GM20431 (cell line): ENCODE data around the gene CACNA2D4.

Experiments
- in situ Hi-C: fragments of 300-500 bp; cut with MseI, MboI; formaldehyde crosslinking; loops from one replicate; pipeline ENCODE4 v1.15.0; 2020; ENCODE audit warnings: low sequenced_read_pairs; ENCODE audit not compliant: unreplicated experiment

Gene CACNA2D4

DNA sequence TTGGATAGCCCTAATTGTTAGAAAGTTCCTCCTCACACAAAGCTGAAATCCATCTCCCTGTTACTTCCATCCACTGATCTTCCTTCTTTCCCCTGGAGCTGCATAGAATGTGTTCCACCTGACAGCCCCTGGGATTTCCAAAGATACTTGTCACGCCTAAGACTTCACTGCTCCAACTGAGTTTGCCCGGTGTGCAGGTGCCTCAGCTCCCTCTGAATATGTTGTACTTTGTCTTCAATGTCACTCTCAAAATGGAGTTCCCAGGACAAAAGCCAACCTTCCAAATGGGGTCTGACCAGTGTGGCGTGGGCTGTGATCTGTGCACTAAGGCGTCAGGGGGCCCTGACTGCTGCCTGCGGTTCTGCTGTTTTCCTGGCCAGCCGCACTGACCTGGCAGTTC is 42.8 kb downstream of the CACNA2D4 start:
- in situ Hi-C loops: no loop called here

DNA sequence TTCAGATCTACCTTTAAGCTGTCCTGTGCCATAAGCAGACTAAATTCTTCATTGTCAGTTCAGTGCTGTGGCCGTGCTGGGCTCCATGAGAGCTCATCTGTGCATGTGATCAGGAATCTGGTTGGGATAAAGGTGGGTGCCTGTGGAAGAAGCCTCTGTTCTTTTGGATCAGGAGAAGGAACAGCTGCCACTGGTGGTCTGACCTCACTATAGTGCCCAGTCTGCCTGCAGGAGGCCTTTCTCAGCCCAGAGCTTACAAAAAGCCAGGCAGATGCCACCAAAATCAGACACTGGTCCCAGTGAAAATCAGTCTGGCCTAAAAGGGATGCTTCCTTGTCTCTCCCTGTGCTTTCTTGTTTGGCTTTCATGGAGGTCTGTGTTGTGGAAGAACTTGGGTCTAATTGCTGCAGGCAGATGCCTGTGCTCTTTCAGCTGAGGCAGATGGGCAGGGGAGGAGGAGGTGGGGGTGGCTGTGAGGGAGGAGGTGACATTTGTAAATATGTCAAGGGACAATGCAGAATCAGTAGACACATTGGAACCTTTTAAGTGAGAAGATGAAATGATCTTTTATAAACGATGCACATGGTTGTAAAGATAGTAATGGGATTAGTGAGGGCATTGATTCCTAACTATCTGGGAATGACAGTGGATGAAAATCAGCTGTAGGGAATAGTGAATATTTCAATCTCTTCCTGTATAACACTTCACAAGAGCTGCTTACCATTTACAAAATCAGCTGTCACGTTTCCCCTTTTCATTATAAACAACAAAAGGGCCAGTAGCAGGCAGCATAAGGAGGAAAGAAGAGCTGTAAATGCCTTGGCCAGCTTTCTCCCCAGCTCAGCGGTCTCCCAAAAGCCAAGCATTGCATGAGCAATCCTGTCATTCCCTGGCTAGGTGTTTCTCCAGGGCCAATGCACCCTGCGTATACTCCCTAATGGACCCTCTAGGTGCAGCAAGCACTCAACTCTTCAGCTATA is 44.6 kb downstream of the CACNA2D4 start:
- in situ Hi-C loops: no loop called here

DNA sequence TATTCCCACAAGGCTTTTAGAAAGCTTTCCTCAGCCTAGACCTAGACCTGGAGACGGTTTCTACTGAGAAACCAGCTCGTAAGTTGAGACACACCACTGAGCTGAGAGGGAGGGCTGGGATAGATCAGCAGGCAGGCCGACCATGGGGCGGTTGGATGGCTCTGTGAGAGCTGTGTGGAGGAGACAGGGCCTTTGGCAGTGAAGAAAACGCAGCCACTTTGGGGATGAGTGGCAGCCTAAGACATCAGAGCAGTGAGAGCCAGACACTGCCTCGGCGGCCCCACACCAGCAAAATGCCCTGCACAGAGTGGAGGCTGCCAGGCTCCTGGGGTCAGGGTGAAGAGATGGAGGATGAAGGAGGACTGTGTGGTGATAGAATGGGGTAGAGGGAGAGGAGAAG is 46.0 kb downstream of the CACNA2D4 start:
- in situ Hi-C loops: no loop called here

DNA sequence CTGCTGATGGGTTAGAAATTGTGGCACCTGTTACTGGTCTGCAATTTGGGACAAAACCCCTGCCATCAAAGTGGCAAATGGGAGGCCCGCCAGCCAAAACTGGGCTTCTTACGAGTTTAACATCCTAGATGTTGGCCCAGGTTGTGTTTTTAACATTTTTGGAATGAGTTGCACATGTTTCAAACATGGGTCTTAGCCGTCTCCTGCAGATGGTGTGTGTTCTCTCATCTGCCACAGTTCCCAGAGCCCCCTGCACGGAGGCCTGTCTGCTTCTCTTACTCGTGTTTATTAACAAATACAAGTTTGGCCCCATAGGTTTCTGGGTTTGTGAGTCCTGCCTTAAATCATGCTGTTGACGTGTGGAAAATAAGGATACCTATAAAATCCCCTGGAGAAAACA is 46.5 kb downstream of the CACNA2D4 start:
- in situ Hi-C loops: no loop called here

DNA sequence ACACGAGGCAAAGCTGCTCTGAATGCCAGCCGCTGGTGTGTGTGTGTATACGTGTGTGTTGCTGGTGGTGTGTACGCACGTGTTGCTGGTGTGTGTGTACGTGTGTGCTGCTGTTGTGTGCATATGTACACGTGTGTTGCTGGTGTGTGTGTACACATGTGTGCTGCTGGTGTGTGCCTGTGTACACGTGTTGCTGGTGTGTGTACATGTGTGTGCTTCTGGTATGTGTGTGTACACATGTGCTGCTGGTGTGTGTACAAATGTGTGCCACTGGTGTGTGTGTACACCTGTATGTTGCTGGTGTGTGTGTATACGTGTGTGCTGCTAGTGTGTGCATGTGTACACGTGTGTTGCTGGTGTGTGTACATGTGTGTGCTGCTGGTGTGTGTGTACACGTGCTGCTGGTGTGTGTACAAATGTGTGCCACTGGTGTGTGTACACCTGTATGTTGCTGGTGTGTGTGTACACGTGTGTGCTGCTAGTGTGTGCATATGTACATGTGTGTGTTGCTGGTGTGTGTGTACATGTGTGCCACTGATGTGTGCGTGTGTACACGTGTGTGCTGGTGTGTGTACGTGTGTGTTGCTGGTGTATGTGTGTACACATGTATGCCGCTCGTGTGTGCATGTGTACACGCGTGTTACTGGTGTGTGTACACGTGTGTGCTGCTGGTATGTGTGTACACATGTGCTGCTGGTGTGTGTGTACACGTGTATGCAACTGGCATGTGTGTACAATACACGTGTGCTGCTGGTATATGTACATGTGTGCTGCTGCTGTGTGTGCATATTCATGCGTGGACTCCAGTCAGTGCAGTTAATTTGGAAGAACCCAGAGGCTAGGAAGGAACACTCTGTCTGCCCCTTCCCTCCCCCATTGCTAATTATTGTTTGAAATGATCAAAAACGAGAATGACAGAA is 47.2 kb downstream of the CACNA2D4 start:
- in situ Hi-C loops: no loop called here

DNA sequence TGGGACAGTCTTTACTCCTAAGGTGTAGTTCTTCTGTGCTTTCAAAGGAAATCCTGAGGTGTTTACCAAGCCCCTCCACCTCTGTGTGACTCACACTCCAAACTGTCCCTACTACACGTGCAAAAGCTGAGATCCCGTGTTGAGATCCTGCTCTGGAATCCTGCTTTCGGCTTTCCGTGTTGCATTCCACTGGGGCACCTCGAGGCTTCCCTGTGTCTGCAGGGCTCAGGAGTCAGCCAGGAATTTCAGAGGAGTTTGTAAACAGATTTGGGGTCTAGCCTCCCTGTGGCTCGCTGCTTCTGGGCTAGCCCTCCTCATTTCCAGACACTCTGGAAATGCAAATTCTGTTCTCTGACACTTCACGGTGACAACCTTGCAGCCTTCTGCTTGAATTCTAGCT is 48.4 kb downstream of the CACNA2D4 start:
- in situ Hi-C loops: no loop called here

DNA sequence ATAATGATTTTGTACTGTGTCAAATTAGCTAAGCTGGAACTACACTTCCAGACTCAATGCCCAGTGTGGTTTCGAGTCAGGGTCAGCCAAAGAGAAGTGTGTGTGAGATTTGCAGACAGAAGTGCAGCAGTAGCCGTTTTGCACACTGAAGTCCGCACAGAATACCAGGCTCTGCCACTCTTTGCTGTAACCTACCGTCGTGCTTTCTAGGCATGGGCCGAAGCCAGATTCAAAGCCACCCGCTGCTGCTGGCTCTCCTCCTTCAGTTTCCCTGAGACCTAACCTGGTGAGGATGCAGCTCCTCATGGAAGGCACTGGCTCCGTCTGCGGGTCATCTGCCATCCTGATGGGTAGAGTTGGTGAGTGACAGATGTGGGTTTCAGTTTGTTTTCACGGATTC is 49.3 kb downstream of the CACNA2D4 start:
- in situ Hi-C loops: no loop called here

DNA sequence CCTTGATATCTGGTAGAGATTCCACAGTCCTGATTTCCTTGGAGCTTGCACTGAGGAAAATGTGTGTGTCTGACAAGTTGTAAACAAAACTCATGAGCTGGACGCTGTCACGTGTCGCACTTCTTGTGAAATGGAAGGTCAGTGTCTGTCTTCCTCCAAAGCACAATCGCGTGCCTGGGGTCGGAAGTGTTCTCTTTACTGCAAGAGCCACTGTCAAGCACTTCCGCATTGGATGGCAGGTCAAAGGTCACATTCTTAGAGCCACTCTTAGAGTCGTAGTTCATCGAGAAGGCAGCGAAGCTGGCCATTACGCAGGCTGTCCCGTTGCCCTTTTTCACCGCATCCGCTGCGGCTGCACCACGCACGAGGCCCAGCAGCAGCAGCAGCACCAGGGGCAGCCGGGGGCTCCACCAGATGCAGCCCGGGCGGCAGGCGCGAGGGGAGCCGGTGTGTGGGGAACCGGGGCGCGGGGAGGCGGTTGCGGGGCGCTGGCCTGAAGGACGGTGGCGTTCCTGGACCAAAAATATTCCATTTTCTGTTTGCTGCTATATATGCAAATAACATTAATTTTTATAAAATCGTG is 53.1 kb downstream of the CACNA2D4 start:
- in situ Hi-C loops: no loop called here

DNA sequence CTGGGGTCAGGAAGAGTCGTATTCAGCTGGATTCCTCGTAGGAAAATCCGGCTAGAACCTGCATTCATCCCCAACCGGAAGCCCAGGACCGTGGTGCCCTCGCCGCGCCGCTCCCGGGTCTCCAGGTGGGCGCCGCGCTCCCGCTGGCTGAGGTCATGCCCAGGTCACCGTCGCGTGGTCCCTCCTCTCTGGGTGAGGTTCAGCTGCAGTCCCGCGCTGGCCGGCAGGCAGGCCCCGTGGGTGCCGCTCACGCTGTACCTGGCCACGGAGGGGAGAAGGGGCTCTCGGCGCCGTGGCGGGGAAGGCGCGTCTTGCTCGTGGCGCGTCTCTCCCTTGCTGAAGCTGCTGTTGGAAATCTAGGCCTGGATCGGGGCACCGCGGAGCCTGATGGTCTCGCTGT is 53.6 kb downstream of the CACNA2D4 start:
- in situ Hi-C loops: no loop called here

DNA sequence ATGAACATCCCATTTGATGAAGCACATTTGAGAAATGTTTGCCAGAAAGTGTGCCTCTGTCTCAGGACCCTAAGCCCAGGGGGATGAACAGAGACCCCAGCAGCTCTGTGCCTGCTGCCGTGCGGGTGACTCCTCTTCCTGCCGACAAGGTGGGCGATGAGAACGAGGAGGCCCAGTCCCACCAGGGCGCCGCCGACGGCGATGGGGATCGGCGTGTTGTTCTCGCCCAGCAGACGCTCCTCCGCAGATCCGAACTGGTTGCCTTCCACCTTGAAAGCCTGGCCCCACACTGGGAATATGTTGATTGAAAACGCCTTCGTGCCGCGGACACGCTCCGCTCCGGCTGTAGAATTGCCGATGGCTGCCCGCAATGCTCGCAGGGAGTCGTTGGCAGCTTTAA is 54.0 kb downstream of the CACNA2D4 start:
- in situ Hi-C loops: no loop called here

DNA sequence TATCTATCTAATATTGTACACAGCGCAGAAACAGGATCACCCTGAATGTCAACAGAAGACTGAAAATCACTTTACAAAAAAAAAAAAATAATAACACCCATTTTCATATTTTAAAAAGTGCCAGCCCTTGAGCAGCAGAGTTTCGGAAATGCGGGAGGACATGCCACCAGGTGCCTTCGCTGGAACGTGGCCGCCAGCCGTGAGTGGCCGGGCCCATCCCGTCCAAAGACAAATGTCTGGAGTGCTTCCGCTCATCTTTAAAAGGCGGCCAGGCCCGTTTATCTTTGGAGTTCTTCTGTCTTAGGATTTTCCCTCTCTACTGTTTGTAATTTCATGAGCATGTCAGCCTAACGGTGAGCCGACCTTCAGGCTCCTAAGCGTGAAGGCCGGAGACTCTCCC is 54.6 kb downstream of the CACNA2D4 start:
- in situ Hi-C loops: no loop called here

DNA sequence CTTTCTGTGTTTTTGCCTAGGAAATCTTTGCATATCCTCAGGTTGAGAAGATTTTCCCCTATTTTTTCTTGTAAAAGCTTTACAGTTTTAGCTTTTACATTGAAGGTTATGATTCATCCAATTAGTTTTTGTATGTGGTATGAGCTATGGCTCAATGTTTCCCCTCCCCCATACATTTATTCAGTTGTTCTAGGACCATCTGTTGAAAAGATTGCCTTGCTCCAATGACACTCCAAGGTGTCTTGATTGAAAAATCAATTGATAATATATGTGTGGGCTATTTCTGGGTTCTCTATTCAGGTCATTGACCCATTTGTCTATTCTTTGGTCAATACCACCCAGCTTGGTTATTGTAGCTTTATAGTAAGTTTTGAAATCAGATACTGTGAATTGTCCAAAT is 55.5 kb downstream of the CACNA2D4 start:
- in situ Hi-C loops: no loop called here

DNA sequence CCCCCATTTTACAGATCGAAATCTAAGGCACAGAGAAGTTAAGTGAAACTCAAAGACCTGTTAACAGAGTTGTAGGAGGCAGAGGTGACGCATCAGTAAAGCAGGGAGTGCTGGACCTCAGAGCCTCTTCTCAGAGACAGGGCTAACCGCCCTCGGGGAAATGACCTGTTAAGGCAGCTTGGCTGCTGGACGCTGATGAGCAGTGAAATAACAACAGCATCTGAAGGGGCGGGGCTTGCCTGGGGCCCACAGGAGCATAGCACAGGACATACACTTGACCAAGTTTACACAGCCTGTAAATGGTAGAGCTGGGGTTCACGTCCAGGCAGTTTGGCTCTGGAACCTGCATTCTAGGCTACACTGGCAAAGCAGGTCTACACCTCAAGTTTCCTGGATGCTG is 58.8 kb downstream of the CACNA2D4 start:
- in situ Hi-C loops: no loop called here

DNA sequence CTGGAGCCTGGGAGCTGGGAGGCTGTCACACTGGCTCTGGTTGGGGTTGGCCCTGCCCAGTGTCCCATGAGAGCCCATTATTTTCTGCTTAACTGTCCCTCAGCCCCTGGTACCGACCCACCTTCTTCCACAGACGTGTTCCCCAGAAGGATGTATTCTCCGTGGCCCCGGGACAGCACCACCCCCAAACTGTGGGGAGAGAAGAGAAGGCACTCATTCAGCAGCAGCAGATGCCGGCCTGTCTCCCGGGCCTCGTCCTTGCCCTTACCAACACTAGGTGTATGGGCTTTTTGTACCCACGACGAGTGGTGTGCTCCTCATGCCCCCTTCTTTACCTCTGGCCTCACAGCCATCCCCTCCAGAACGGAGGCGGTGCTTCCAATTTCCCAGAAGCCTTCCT is 60.0 kb downstream of the CACNA2D4 start:
- in situ Hi-C loops: no loop called here

DNA sequence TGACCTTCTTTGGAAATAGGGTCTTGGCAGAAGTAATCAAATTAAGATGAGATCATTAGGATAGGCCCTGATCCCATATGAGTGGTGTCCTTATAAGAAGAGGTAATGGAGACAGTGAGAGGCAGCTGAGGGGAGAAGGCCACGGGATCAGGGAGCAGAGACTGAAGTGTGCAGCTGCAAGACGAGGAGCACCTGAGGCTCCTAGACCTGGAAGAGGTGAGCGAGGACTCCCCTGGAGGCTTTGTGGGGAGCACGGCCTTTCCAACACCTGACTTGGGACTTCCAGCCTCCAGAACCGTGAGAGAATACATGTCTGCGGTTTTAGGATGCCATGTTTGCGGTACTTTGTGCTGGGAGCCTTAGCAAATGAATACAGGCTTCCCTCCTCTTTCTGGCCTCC is 60.6 kb downstream of the CACNA2D4 start:
- in situ Hi-C loops: no loop called here

DNA sequence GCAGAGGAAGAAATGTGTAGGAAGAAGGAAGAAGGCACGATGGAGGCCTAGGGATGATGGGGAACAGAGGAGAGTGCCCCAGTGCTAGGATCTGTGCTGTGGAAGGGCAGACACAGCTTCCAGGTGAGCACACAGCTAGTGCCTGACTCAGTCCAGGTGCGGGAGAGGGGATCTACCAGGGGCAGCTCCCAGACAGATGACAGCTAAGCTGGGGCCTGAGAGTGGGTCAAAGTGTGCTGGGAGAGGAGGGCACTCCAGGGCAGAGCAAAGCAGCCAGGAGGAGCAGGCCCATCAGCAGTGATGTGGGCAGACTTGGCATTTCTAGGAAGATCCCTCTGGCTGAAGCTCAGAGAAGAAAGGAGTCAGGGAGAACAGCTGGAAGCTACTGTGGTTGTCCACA is 61.4 kb downstream of the CACNA2D4 start:
- in situ Hi-C loops: no loop called here

DNA sequence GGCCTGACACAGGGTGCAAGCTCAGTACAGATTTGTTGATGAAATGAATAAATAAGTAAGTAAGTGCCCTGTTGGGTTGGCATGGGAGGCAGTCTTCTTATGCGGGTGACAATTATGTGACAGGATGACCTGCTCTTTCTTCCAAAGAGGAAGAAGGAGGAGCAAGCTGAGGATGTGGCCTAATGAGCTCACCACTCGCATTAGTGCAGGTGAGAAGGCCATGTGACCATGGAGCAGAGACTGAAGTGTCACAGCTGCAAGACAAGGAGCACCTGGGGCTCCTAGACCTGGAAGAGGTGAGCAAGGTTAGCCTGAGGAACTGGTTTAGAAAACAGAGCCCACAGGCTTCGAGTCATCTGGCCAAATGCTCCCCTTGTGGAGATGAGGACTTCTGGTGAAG is 63.2 kb downstream of the CACNA2D4 start:
- in situ Hi-C loops: no loop called here

DNA sequence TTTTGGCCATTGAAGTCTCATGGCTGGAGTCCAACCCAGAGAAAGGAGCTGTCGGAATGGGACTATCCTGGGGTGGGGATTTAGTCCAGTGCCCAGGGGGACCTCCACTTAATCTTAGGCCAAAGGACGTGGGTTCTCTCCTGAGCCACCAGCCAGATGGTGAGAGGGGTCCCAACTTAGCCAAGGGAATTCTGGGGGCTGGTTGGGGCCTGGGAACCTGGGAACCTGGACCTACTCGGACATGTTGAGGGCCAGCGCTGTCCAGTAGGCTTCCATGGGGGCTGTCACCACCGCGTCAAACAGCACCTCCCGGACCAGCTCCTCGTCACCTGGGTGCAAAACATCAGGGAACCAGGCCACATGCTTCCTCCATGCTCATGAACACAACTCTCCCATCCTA is 64.7 kb downstream of the CACNA2D4 start:
- in situ Hi-C loops: no loop called here

DNA sequence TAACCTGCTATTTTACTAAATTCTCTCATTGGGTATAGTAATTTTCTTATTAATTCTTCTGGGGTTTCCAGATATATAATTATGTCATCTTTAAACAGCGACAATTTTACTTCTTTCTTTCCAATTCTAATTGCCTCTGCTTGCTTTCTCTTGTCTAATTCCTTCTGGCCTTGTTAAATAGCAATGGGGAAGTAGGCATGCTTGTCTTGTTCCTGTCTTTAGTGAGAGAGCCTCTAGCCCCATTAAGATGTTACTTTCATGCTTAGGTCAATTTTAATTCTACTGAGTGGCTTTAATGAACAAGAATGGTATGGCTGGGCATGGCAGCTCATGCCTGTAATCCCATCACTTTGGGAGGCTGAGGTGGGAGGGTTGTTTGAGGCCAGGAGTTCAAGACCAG is 66.4 kb downstream of the CACNA2D4 start:
- in situ Hi-C loops: no loop called here

DNA sequence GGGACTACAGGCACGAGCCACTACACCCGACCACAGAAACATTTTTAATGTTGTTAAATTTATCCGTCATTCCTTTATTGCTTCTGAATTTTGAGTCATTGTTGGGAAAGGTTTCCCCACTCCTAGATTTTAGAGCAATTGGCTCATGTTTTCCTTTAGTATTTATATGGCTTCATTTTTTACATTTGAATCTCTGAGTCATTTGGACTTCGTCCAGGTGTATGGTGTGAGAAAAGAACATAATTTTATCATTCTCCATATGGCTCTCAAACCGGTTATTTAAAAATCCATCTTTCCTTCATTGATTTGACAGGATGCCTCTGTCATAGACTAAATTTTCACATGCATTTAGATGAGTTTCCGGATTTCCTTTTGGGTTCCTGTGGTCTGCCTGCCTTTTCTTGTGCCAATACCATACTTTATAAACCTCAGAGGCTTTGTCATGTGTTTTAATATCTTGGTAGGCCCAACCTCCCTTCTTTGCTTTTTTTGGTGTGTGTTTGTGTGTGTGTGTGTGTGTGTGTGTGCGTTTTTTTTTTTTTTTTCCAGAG is 67.2 kb downstream of the CACNA2D4 start:
- in situ Hi-C loops: no loop called here
